GM18507 (cell line): ENCODE data around the gene TRMT2B.
A peak's percentile ranks its signal among the peaks of the same experiment; 100 is the strongest.
"Not testable (repeated sequence)": the region's sequence is repeated elsewhere in the genome, so short reads cannot be mapped to it uniquely, and the experiment has no call there.

ENCODE experiments used
- DNase-seq: peaks from one replicate; pipeline ENCODE4 v3.0.0; 2011; ENCODE audit warnings: low read depth; ENCODE audit not compliant: insufficient read length; ENCODE audit errors: extremely low spot score
- FAIRE-seq: peaks from 2 replicates; lab custom pipeline; 2011; peaks lifted over from hg19 to GRCh38; lab: Jason Lieb, UNC

The TRMT2B gene

DNA sequence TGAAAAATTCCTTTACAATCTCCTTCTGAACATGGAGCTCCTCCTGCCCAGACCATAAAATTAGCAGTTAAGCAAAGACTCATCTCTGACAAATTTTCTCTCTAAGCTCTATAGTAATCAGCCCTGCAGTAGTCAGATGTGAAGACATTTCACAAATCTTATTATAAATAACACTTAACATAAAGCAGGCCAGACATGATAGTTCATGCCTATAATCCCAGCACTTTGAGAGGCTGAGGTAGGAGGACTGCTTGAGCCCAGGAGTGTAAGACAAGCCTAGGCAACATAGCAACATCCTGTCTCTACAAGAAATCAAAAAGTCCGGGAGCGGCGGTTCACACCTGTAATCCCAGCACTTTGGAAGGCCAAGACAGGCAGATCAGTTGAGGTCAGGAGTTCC lies 29.9 kb downstream of the TRMT2B start:
- FAIRE-seq: no peak
- no peak for DNase-seq

DNA sequence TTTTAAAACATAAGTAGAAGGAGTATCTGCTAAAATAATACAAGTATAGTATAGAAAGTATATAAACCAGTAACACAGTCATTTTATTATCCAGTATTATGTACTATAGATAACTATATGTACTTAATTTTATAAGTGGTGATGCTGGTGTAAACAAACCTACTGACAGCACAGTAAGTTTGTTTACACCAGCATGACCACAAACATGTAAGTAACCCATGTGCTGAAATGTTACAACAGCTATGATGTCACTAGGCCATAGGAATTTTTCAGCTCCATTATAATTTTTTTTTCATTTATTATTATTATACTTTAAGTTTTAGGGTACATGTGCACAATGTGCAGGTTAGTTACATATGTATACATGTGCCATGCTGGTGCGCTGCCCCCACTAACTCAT lies 39.9 kb downstream of the TRMT2B start:
- DNase-seq, FAIRE-seq: not testable (repeated sequence)

DNA sequence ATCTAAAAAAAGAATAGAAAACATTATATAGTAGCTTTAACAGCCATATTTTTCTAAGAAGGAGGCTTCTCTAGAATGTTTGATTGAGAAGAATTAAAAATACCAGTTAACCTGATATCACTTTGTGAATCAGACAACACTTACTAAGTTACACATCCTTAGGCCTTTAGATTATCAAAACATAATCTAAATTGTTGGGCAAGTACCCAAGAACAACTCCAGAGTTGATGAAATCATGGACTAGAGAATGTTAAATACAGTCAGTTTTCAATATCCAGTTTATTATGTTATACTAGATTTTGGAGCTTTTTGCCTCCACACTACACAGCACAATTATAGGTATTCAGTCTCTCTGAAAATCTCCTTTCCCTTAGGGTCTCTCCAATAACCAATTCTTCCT lies 42.8 kb downstream of the TRMT2B start:
- FAIRE-seq: no peak
- no peak for DNase-seq

DNA sequence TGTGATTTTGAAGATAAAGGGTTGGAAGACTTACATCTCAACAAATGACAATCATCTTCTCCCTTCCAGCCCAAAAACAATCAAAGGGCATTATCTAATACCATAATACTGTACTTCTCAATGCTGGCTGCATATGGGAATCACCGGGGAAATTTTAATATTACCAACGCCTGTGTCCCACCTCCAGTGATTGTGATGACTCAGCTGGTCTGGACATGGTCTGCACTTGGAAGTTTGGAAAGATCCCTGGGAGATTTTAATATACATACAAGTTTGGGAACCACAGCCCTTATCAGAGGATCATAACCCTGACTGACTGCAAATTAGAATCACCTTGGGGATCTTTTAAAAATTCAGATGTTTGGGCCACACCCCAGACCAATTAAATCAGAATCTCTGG lies 52.5 kb downstream of the TRMT2B start:
- DNase-seq: no peak
- FAIRE-seq: no peak

DNA sequence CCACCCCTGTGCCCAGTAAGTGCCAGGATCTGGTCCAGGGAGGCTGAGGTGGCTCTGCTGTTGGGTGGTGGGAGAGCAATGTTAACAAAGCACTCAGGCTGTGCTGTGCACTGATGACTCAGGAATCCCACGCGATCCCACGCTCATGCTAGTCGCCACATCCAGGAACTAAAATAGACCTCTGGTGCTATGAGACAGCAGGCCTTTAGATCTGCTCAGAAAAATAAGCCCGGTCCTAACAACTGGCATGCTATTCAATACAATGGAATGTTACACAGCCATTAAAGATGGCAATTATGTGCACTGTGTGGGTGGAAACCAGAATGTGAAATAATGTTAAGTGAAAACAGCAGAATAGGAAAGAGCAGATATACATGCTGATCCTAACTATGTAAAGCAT lies 56.4 kb downstream of the TRMT2B start:
- FAIRE-seq: no peak
- no peak for DNase-seq

DNA sequence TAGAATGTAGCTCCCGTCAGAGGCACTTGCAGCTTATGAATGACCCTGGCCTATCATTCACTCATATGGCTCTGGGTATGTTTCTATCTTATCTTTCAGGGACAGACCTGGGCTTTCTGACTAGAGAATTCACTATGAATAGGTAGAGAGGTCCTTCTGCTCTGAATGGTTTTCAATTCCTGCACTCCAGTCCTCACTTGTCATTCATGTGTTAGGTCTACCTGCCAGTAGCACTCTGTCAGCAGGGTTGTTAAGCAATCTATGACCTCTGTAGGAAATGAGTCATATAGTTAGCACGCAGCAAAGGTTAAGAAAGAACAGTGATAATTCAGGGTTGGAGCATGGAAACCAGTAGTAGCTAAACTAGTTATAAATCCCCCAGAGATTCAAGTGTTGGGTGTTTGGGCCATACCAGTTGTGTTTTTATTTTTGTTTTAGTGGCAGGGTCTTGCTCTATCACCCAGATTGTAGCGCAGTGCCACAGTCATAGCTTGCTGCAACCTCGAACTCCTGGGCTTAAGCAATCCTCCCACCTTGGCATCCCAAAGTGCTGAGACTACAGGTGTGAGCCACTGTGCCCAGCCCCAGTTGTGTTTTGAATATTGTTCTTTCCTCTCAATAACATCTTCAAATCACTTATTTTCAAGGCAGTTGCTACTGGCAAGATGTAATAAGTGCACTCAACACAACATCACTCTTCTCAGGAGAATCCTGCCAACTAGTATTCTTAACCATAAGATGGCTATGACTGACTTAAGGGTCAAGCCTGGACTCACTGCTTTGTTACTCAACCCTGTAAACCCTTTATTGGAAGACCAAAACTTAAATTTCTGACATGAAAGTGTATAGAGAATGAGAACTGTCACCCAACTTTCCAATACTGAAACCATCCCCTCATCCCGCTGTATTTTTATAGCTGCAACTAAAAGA lies 57.3 kb downstream of the TRMT2B start:
- FAIRE-seq (peak; percentile 64), DNase-seq (peak; percentile 0)

DNA sequence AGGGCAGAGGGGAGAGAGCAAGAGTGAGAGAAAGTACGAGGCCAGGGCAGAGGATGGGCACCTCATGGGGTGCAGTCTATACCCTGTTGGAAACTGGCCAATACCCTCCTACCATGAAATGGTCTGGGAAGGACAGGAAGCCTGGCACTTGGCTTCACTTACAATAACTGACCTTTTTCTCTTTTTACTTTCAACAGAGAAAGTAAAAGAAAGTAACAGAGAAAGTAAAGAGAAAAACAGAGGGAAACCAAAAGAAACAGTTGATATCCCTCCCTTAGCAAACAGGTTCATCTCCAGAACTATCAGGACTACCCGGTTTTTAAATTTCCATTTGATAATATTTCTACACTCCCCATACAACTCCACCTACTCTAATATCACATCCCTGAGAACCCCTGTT lies 61.8 kb downstream of the TRMT2B start:
- no peak for FAIRE-seq

DNA sequence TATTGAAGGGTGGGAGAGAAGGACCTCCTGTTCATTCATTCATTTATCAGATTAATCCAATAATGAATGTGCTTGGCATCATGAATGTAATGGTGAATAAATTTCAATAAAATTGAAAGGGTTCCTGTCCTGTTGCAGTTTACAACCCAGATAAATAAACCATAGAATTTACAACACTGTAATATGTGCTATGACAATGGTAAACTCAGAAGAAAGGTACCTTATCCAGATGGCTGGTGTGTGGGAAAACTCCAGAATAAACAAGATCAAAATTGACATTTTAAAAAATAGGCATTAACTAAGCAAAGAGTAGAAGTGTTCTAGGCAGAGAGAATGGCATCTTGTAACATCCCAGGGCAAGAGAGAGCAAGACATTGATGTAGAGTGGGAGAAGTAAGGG lies 67.1 kb downstream of the TRMT2B start:
- DNase-seq (no peak), FAIRE-seq (no peak)

More for the DNA sequence above, 61.8 kb downstream of the TRMT2B start:
- no peak for DNase-seq

DNA sequence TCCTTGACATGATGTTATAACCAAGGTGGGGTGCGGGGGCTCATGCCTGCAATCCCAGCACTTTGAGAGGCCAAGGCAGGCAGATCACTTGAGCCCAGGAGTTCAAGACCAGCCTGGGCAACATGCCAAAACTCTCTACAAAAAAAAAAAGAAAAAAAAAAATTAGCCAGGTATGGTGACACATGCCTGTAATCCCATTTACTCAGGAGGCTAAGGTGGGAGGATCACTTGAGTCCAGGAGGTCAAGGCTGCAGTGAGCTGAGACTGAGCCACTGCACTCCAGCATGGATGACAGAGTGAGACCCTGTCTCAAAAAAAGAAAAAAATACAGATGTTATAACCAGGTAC lies 70.4 kb downstream of the TRMT2B start:
- FAIRE-seq, DNase-seq: not testable (repeated sequence)

DNA sequence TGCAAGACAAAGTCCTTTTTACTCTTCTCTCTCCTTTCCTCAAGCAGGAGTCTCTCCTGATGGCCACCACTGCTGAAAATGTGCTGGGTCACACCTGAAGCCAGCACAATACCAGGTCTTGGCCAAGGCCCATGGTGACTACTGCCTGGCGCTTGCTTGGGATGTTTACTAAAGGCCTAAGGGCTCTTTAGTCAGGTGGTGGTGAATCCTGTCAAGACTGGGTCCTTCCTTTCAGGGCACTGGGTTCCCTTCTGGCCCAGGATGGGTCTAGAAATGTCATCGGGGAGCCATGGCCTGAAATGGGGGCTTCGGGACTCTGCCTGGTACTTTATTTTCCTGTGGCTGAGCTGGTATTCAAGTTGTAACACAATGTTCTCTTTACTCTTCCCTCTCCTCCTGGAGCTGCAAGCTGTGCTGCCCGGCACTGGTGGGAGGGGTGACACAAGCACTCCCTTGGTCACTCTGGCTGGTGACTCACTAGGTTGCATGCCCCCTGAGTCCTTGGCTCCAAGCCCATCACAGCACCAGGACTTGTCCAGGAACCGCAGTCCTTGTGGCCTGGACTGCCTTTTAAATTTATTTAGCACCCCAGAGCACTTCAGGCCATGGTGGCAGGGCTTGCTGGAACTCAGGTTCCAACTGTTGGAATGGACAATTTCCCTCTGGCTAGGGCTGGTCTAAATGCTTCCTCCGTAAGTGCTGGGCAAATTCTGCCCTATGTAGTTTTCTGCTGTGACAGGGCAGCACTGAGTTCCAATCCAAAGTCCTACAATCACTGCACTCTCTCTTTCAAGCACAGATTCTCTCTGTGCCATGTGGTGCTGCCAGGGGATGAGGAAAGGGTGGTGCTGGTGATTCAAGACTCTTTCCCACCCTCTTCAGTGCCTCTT lies 71.1 kb downstream of the TRMT2B start:
- FAIRE-seq: no peak
- DNase-seq: no peak

DNA sequence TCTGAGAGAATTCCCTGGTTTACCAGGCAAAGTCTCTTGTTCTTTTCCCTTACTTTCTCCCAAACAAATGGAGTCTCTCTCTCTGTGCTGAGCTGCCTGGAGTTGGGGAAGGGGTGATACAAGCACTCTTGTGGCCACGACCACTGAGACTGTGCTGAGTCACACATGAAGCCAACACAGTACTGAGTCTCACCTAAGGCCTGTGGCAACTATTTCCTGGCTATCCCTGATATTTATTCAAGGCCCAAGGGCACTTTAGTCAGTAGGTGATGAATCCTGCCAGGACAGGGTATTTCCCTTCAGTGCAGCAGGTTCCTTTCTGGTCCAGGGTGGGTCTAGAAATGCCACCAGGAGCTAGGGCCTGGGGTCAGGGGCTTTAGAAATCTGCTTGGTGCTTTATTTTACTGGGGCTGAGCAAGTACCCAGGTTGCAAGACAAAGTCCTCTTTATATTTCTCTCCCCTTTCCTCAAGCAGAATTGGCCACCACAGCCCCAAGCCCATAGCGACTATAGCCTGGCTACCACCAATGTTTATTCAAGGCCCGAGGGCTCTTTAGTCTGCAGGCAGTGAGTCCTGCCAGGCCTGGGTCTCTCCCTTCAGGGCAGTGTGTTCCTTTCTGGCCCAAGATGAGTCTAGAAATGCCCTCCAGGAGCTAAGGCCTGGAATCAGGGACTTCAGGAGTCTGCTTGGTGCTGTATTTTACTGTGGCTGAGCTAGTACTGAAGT lies 71.9 kb downstream of the TRMT2B start:
- FAIRE-seq (no peak), DNase-seq (no peak)

DNA sequence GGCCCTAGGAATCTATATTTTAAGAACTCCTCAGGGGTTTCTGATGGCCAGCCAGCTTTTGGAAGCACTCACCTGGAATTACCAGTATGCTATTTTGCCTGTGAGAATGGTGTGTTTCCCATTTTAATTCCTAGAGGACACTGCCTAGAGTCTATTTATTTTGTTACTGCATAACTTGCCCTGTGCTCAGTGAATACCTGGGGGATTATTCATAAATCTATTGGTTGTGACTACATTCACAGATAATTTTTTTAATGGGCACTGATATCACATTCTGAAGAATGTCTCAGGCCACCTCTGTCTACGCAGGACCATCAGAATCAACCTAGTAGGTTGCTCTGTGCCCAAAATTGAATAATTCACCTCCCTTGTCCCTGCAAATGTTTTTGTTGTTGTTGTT lies 75.7 kb downstream of the TRMT2B start:
- DNase-seq: no peak
- no peak for FAIRE-seq

DNA sequence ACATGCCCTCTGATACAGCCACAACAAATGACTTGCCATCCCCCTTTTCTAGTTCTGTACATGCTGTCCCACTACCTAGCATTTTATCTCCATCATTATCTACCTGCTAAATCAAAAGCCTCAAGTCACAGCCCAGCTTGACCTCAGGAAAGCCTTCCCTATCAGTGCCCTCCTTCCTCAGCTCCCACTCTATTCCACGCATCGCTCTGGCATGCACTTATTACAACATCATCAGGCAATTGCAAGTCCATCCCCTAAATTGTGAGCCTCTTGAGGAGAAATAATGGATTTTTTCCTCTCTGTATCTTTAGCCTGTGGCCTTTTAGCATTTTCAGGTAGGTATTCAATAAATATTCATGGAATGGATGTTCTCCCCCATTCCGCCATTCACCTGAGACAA lies 76.7 kb downstream of the TRMT2B start:
- FAIRE-seq (no peak), DNase-seq (no peak)

DNA sequence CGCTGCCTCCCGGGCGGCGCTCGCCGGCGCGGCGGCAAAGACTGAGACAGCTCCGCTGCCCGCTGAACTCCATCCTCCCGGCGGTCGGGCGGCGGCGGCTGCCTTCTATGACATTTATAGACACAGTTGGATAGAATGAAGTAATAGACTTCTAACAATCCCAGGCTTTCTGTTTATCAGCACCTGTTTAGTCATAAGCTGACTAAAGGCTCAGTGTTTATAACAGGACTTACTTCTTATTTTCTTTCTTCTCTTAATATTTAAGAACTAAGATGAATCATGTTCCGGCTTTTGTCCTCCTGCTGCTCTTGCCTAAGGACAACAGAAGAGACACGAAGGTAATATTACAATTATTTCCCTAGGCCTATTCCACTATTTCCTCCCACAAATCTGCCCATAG lies 78.5 kb downstream of the TRMT2B start:
- no peak for DNase-seq
- no peak for FAIRE-seq

DNA sequence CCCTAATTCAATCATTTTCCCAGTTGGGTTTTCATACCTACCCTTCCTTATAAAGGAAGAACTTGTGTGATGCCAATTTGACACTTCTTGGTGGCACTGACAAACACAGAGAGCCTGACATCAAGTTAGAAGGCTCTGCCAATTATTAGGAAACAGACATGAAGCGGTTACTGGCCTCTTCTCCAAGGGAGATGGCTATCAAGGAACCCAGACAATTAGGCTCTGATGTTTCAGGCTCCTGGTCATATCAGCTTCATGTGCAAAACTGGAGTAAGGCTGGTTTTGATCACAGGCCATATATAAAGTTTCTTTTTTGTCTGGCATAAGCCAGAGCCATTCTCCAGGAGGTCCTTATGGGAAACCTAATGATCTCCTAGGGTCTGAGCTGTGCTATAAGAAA lies 82.0 kb downstream of the TRMT2B start:
- DNase-seq (no peak), FAIRE-seq (no peak)

DNA sequence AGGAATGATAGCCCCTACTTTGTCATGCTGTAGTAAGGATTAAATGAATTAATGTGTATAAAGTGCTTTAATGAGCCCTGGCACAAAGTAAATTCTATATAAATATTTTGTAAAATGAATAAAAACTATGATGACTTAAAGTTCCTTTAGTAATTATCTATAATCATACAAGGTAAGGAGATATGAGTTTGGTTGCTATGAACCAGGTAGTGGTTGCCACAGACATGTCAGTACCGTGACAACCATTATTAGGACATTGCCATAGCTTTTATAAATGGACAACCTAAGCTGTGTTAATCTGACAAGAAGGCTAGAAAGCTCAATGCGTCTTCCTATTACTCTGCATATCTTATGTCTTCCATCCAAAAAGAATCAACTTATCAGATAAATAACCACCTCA lies 82.5 kb downstream of the TRMT2B start, which contains the start of gene ARL13A:
TSS of gene ARL13A (plus strand) at position 301 of the 400 bp plus-strand sequence. CDS start 3,982 bp downstream, outside the sequence.
- FAIRE-seq: no peak
- DNase-seq: no peak

DNA sequence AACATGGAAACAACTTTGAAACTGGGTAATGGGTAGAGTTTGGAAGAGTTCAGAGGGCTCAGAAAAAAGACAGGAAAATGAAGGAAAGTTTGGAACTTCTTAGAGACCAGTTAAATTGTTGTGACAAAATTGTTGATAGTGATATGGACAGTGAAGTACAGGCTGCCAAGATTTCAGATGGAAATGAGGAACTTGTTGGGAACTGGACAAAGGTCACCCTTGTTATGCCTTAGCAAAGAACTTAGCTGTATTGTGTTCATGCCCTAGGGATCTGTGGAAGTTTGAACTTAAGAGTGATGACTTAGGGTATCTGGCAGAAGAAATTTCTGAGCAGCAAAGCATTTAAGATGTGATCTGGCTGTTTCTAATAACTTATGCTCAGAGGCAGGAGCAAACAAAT lies 87.5 kb downstream of the TRMT2B start:
- DNase-seq (no peak), FAIRE-seq (no peak)

DNA sequence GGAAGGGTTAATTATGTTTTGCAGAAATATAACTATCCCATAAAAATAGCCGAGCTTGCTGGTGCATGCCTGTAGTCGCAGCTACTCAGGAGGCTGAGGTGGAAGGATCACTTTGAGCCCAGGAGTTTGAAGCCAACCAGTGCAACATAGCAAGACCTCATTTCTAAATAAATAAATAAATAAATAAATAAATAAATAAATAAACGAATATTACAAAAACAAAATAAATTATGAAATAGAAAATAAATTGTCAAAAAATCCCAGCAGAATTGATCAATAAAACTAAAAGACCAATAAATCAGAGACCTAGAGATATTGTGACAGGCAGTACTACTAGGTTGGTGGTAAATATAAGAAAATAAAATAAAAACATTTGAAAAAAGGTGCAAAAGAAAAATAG lies 89.1 kb downstream of the TRMT2B start:
- FAIRE-seq (no peak), DNase-seq (no peak)
